A172 (cell line): ENCODE results near the gene CCDC97. TPM values are rescaled to one million over a fixed set of nuclear protein-coding genes. Genes with fewer than 3 reads are reported as not detected.
"Not testable (repeated sequence)": the region's sequence is repeated elsewhere in the genome, so short reads cannot be mapped to it uniquely, and the experiment has no call there.

Source experiments
- DNase-seq: peaks from one replicate; pipeline ENCODE4 v3.0.0-alpha.2; 2015; ENCODE audit warnings: low spot score
- total RNA-seq: library from RNA; depleted of rRNA; stranded (reverse); fragments of >200 nt; shearing (Covaris generic); gene quantifications from 2 replicates; pipeline ENCODE4 v1.2.3, GENCODE V29; 2014; rRNA removed

CCDC97 gene
- total RNA-seq, 1 experiment from 2014 or later = 8.3 TPM

DNA sequence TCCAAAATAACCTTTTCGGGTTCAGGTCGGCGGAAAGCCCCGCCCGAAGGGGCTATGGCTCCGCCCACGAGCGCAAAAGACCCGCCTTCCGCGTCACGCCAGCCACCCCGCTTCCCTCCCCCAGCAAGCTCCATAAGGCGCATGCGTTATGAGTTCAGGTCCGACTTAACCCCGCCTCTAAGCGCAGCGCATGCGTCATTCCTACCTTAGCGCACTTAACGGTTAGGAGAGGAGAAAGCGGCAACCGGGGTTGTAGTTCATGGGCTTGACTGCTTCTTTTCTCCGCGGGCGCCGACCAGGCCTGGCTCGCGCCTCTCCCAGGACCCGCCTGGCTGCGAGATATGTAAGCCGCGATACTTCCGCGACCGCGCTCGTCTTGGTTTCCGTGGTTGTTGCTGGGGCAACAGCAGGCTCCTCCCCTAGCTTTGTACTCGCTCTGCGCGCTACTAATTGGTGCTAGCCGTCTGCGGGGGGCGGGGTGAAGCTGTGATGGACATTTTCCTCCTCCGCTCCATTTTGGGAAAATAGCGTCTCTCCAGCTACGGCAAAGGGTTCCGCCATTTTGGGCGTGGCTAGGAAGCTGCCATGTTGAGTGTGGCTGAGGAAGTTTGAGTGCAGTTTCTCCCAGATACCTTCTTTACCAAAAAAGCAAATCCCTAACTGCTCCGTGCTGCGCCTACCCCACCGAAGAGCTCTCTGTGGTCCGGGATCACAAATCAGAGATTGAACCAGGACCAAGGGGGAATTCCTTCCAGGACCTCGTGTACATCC, 54.0 kb downstream of the CCDC97 start, which contains the start of gene B9D2:
B9D2 (minus strand) TSS at position 397 of the 771 bp plus-strand sequence. CDS start 630 bp downstream, outside the sequence.
- peak; percentile 99 for DNase-seq

- no peak for DNase-seq
Observed at GRCh38 chr19:41364524-41365391, 54.8 kb downstream of the CCDC97 start.

- DNase-seq = no peak
Observed at GRCh38 chr19:41366089-41366488, 56.1 kb downstream of the CCDC97 start.

DNA sequence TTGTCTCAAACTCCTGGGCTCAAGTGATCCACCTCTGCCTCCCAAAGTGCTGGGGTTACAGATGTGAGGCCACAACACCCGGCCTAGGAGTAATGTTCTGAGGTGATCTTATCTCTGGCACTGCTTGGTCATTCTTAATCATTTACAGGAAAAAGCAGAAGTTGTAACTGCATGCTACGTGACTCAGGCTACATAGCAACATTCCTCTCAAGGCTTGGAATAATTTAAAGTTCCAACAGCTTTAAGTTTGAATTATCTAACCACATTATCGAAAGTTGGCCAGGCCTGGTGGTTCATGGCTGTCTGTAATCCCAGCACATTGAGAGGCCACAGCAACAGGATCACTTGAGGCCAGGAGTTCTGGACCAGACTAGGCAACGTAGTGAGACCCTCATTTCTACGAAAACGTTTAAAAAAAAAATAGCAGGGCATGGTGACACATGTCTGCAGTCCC, 57.9 kb downstream of the CCDC97 start:
- DNase-seq = peak; percentile 90

DNA sequence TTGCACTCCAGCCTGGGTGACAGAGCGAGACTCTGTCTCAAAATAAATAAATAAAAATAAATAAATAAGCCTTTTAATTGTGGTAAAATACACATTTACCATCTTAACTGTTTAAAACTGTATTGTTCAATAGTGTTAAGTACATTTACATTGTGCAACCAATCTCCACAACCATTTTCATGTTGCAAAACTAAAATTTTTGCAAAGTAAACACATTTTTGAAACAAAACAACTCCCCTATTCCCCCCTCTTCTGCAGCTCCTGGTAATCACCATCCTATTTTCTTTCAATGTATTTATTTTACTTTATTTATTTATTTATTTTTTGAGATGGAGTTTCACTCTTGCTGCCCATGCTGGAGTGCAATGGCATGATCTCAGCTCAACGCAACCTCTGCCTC, 59.8 kb downstream of the CCDC97 start:
- no peak for DNase-seq

DNA sequence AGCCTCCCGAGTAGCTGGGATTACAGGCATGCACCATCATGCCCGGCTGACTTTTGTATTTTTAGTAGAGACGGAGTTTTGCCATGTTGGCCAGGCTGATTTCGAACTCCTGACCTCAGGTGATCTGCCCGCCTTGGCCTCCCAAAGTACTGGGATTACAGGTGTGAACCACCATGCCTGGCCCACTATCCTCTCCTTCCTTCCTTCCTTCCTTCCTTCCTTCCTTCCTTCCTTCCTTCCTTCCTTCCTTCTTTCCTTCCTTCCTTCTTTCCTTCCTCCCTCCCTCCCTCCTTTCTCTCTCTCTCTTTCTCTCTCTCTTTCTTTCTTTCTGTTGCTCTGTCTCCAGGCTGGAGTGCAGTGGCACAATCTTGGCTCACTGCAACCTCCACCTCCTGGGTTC, 61.1 kb downstream of the CCDC97 start:
- not testable (repeated sequence) for DNase-seq

DNA sequence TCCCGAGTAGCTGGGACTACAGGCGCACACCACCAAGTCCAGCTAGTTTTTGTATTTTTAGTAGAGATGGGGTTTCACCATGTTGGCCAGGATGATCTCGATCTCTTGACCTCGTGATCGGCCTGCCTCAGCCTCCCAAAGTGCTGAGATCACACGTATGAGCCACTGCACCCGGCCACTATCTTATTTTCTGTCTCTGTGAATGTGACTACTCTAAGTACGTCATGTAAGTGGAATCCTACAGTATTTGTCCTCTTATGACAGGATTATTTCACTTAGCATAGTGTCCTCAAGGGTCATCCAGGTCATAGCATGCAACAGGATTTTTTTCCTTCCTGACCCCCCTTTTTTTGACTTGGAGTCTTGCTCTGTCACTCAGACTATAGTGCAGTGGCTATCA, 61.6 kb downstream of the CCDC97 start:
- DNase-seq = no peak

GRCh38 chr19:41372501-41372900, 62.5 kb downstream of the CCDC97 start:
- no peak for DNase-seq

- DNase-seq = peak; percentile 74
Observed at GRCh38 chr19:41373993-41374392, 64.0 kb downstream of the CCDC97 start.

Other genes starting within 250 kb of the CCDC97 start
- gene CYP2A13, start 221.7 kb upstream of the CCDC97 start, total RNA-seq = not detected in 2 replicates
- not detected in 2 replicates for gene CYP2F1, start 195.7 kb upstream of the CCDC97 start, total RNA-seq
- 1.4 and 9.2 TPM in 2 replicates for gene CYP2S1, start 117.0 kb upstream of the CCDC97 start, total RNA-seq
- gene AXL, start 90.9 kb upstream of the CCDC97 start, total RNA-seq = 418 and 457 TPM in 2 replicates
- 168 and 204 TPM in 2 replicates for gene HNRNPUL1, start 45.8 kb upstream of the CCDC97 start, total RNA-seq
- gene TGFB1, start 43.8 kb downstream of the CCDC97 start, total RNA-seq = 13.6 and 18.3 TPM in 2 replicates
- 4.5 and 13.5 TPM in 2 replicates for gene B9D2, start 54.0 kb downstream of the CCDC97 start, total RNA-seq
- gene TMEM91, start 66.4 kb downstream of the CCDC97 start, total RNA-seq = 0.98 and 2.1 TPM in 2 replicates
- gene EXOSC5, start 87.2 kb downstream of the CCDC97 start, total RNA-seq = 33.5 and 36.7 TPM in 2 replicates
- gene BCKDHA, start 87.6 kb downstream of the CCDC97 start, total RNA-seq = 34.9 and 45.9 TPM in 2 replicates
- 1.4 and 2.6 TPM in 2 replicates for gene B3GNT8, start 117.2 kb downstream of the CCDC97 start, total RNA-seq
- 56.3 and 66.1 TPM in 2 replicates for gene DMAC2, start 129.7 kb downstream of the CCDC97 start, total RNA-seq
- not detected in 2 replicates for gene ERICH4, start 133.0 kb downstream of the CCDC97 start, total RNA-seq